Measurements from ENCODE around the gene MAX. TPM values are rescaled to one million over a fixed set of nuclear protein-coding genes. Genes with fewer than 3 reads are reported as not detected.
"Not testable (repeated sequence)": the region's sequence is repeated elsewhere in the genome, so short reads cannot be mapped to it uniquely, and the experiment has no call there.

MAX gene
- total and polyA plus RNA-seq, 2 donors, result 37.3 to 58.4 TPM

DNA sequence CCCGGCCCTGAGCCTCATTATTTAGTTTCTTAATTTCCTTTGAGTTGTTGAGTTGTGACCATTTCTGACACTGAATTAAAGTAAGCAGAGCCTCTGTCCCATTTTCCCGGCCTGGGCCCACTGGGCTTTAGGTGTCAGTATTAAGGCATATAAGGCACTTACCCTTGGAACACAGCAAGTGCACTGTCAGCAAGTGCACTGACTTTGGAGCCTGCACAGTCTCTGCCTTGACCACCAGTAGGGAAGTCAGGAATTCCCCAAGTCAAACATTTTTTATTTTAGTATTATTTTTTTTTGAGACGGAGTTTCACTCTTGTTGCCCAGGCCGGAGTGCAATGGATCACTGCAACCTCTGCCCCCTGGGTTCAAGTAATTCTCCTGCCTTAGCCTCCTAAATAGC is 56.6 kb downstream of the MAX start:
- no peak for DNase-seq (ENCODE audit: extremely low spot score)
- no peaks in the 10 kb centered on the region for H3K4me1 ChIP-seq (ENCODE audit: insufficient read depth)
- 90% methylated on average over 4 of the region's 4 CpGs for WGBS
- H3K36me3 ChIP-seq (ENCODE audit: insufficient read depth), result no peaks in the 10 kb centered on the region
- no peak overlapping the region for H3K4me3 ChIP-seq (ENCODE audit: low read depth, low read length)
- no peak overlapping the region for H3K27ac ChIP-seq (ENCODE audit: low read depth)

DNA sequence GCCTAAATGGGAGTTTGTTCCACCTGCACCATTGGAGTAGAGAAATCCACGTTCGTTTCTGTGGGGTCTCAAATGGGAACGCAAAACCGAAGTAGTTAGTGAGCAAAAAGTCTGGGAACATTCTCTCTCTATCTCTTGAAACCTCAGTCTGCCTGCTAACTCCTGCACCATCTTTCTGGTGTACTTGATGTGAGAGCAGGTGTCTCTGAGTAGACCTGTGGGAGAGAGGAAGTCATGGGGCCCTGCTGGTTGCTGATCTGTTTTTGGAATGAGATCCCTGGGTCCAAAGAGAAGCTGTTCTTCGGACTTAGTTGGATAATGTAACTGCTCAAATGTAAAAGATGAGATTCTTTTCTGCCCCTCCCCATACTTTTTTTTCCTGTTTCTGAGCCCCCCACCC is 57.3 kb downstream of the MAX start:
- H3K4me1 ChIP-seq (ENCODE audit: insufficient read depth), result no peaks in the 10 kb centered on the region
- no peak overlapping the region for H3K4me3 ChIP-seq (ENCODE audit: low read depth, low read length)
- no peak overlapping the region for H3K27ac ChIP-seq (ENCODE audit: low read depth)
- no peak for DNase-seq (ENCODE audit: extremely low spot score)
- H3K36me3 ChIP-seq (ENCODE audit: insufficient read depth), result no peaks in the 10 kb centered on the region
- WGBS, result 93% methylated on average over 5 of the region's 5 CpGs

DNA sequence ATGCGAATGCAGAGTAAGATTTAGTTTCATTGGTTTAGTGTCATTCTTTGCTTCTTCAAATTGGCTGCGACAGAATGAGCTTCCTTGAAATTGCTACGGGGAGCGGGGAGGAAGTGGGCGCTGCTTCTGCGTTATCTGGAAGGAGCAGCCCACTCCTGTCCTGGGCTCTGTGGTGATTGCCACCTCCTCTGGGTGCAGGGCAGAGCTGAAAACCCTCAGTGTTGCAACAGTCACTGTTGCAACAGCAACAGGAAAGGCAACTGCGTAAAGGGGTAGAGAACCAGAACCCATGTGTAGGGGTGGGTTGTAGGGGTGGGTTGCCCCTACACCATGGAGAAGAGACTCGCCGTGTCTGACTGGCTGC is 57.7 kb downstream of the MAX start:
- DNase-seq (ENCODE audit: extremely low spot score), result no peak
- no peak overlapping the region for H3K27ac ChIP-seq (ENCODE audit: low read depth)
- no peaks in the 10 kb centered on the region for H3K4me1 ChIP-seq (ENCODE audit: insufficient read depth)
- no peaks in the 10 kb centered on the region for H3K36me3 ChIP-seq (ENCODE audit: insufficient read depth)
- WGBS, result 90% methylated on average over 9 of the region's 9 CpGs
- no peak overlapping the region for H3K4me3 ChIP-seq (ENCODE audit: low read depth, low read length)

DNA sequence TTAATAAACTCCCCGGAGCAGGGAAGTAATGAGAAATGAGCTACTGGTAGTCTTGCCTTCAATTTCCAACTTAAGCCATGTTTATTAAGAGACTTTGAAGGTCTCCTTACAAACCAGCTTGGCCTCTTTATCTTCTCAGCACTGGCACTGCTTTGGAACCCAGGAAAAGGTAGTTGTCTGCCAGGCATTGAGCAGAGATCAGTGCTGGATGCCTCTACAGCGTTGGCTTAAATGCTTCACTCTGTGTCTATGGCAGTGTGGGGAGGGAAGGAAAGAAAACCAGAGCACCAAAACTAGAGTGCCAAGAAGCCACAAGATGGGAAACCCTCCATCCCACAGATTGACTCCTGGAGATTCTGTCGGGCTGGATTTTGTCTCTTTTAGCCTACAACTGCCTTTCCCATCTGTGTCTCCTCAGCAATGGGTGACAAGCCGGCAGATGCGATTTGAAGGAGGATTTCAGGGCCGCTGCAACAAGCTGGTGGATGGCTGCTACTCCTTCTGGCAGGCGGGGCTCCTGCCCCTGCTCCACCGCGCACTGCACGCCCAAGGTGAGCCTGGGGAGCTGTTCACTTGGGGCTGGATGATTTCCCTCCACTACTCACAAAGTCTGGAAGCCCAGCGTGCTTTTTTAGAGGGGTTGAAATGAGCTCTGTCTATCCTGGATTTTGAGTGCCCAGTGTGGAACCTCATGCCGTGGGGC is 58.3 kb downstream of the MAX start:
- H3K27ac ChIP-seq (ENCODE audit: low read depth), result no peak overlapping the region
- no peaks in the 10 kb centered on the region for H3K36me3 ChIP-seq (ENCODE audit: insufficient read depth)
- WGBS, result 88% methylated on average over 12 of the region's 12 CpGs
- no peaks in the 10 kb centered on the region for H3K4me1 ChIP-seq (ENCODE audit: insufficient read depth)
- H3K4me3 ChIP-seq (ENCODE audit: low read depth, low read length), result no peak overlapping the region
- no peak for DNase-seq (ENCODE audit: extremely low spot score)

DNA sequence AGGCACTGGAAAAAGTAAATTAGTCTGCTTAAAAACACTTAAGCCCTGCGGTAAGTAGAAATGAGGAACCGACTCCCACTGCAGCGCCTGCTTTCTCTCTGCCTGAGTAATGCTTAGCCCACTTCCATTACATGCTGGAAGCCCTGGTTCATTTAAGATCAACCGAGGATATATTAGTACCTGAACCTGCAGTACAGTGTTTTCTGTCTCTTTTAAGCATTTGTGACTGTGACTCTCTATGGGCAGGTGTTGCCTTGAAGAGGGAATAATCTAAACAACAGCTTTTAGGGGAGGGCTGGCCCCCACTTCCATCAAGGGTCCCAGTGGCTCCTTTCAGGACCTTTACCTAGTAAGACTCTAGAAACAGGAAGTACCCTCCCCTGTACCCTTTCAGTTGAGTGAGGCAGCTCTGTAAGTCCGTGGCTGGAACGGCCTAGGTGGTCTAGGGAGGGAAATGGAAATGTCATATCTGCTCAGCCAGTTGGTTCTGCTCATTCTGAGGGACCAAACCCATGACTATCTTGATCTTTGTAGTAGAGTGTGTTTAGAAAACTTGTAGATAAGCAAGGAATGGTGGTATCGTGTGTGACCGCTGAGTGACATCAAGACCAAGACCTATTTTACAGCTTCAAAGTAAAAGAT is 59.5 kb downstream of the MAX start:
- Histone ChIP-seq H3K4me3 (ENCODE audit: low read depth, low read length) (no peak overlapping the region), H3K36me3 (ENCODE audit: insufficient read depth) (no peaks in the 10 kb centered on the region), H3K4me1 (ENCODE audit: insufficient read depth) (no peaks in the 10 kb centered on the region), H3K27ac (ENCODE audit: low read depth) (no peak overlapping the region)
- WGBS, result 77% methylated on average over 8 of the region's 8 CpGs
- no peak for DNase-seq (ENCODE audit: extremely low spot score)

DNA sequence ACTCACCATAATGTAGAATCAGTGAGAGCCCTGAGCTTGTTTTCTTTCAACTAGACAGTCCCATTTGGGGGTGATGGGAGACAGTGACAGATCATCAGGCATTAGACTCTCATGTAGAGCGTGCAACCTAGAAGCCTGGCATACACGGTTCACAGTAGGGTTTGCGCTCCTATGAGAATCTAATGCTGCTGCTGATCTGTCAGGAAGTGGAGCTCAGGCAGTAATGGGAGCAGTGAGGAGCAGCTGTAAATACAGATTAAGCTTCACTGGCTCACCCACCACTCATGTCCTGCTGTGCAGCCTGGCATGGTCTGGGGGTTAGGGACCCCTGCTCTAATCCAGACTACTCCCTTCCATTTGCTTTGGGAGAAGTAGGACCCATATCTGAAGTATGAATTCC is 60.0 kb downstream of the MAX start:
- no peak overlapping the region for H3K27ac ChIP-seq (ENCODE audit: low read depth)
- 90% methylated on average over 3 of the region's 3 CpGs for WGBS
- no peak for DNase-seq (ENCODE audit: extremely low spot score)
- no peak overlapping the region for H3K4me3 ChIP-seq (ENCODE audit: low read depth, low read length)
- no peaks in the 10 kb centered on the region for H3K36me3 ChIP-seq (ENCODE audit: insufficient read depth)
- H3K4me1 ChIP-seq (ENCODE audit: insufficient read depth), result no peaks in the 10 kb centered on the region

DNA sequence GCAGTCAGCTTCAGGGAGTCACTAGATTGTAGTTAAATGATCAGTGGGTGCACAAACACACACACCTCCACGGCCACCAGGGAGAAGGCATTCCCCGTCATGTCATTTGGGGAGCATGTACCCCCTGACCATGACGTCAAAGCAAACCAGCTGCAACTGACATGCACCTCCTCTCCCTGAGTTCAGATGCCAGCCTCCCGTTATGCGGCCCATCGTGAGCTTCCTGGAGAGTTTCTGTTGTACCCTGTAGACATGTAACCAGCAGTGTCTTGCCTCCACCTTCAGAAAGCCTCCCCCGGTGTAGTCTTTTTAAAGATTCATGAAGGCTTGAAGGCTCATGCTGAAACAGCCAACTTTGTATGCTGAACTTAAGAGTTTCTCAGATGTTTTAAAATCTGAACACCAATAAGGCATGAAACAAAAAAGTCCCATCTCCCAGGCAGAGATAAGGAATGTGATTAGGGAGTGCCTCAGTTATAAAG is 60.8 kb downstream of the MAX start:
- H3K4me1 ChIP-seq (ENCODE audit: insufficient read depth), result no peaks in the 10 kb centered on the region
- WGBS, result 95% methylated on average over 7 of the region's 7 CpGs
- DNase-seq (ENCODE audit: extremely low spot score), result no peak
- no peak overlapping the region for H3K27ac ChIP-seq (ENCODE audit: low read depth)
- H3K4me3 ChIP-seq (ENCODE audit: low read depth, low read length), result no peak overlapping the region
- H3K36me3 ChIP-seq (ENCODE audit: insufficient read depth), result no peaks in the 10 kb centered on the region

DNA sequence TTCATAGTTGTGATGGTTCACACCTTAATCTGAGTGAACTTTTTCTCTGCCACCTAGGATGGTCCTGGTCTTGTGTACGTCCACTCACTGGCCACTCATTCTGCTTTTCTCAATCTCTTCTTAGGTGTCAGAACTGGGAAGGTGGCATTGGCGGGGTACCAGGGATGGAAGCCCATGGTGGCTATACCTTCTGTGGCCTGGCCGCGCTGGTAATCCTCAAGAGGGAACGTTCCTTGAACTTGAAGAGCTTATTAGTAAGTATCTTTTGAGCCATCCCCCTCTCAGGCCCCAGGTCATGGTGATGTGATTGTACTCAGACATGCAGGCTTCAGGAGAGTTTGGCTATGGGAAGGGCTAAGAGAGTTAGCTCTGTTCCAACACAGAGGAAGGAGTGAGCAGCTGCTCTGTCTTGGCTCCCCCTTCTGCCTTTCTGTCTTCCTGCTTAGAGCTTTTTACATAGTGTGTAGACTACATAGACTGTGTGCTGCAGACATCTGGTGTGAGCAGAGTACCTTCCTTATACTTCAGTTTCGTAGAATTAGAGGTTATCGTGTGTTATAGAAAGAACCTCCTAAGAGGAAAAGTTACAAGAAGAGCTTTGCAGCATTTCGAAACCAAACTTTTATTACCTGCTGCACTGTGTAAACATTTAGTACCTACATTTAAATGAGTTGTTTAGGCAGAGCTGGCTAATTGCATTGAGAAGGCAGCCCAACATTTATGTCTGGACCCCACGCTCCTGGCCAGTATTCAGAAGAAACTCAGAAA is 61.5 kb downstream of the MAX start:
- Histone ChIP-seq H3K4me1 (ENCODE audit: insufficient read depth) (no peaks in the 10 kb centered on the region), H3K36me3 (ENCODE audit: insufficient read depth) (no peaks in the 10 kb centered on the region), H3K4me3 (ENCODE audit: low read depth, low read length) (no peak overlapping the region), H3K27ac (ENCODE audit: low read depth) (no peak overlapping the region)
- no peak for DNase-seq (ENCODE audit: extremely low spot score)
- WGBS, result 92% methylated on average over 9 of the region's 9 CpGs

DNA sequence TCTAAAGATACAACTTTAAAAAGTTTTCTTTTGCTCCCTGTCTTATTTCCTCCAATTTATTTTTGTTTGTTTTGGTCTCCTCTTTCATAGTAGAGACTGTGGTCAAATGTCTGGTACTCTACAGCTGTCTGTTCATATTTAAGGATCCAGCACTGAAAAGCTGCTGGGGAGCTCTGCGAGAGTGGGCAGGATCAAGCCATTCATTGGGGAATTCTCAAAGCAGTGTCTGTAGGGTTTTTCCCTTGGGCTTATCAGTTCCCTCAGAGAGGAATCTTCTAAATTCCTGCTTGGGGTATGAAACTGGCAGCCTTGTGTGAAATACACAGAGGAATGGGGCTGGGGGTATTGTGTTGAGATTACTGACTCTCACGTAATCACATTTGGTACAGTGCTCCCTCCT is 63.4 kb downstream of the MAX start:
- 88% methylated on average over 2 of the region's 2 CpGs for WGBS
- no peak overlapping the region for H3K27ac ChIP-seq (ENCODE audit: low read depth)
- no peak overlapping the region for H3K4me3 ChIP-seq (ENCODE audit: low read depth, low read length)
- no peaks in the 10 kb centered on the region for H3K36me3 ChIP-seq (ENCODE audit: insufficient read depth)
- no peak for DNase-seq (ENCODE audit: extremely low spot score)
- no peaks in the 10 kb centered on the region for H3K4me1 ChIP-seq (ENCODE audit: insufficient read depth)

DNA sequence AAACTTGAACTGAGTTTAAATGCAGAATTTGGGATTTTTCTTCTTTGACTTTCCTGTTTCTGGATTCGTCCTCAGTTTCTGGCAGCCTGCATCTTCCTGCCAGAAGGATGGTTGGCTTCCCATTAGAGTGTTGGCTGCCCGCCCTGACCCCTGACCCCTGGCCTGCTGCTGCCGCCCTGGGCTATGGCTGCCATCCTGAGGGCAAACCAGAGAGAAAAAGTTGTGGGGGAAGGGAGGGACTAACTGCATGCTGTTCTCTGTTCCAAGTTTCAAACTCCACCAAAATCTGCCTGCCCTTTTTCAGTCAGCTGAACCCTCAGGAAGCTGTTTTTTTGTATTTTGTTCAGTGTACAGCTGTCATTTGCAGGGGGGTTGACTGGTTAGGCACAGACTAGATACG is 67.3 kb downstream of the MAX start:
- Histone ChIP-seq H3K27ac (ENCODE audit: low read depth) (no peak overlapping the region), H3K4me1 (ENCODE audit: insufficient read depth) (no peaks in the 10 kb centered on the region), H3K36me3 (ENCODE audit: insufficient read depth) (peaks cover 2% of the 10 kb centered on the region), H3K4me3 (ENCODE audit: low read depth, low read length) (no peak overlapping the region)
- DNase-seq (ENCODE audit: extremely low spot score), result no peak
- 50% methylated on average over 4 of the region's 4 CpGs for WGBS

DNA sequence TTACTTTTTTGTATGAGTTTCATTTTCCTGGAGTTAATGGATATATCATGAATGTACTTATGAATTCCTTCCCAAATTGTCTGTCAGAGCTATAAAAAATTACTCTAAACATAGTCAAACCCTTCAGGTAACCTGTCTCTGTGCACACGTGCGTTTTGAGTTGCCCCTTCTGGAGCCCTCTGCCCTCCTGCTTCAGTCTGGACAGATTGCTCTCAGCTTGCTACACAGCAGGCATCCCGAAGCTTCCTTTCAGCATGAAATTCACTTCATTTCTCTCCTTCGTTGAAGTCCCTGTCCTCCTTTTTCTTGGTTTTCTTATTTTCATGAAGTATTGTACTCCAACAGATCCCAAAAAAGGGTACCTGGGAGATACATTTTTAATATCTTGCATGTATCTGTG is 68.3 kb downstream of the MAX start:
- Histone ChIP-seq H3K4me1 (ENCODE audit: insufficient read depth) (no peaks in the 10 kb centered on the region), H3K36me3 (ENCODE audit: insufficient read depth) (peaks cover 2% of the 10 kb centered on the region), H3K27ac (ENCODE audit: low read depth) (no peak overlapping the region), H3K4me3 (ENCODE audit: low read depth, low read length) (no peak overlapping the region)
- 87% methylated on average over 4 of the region's 4 CpGs for WGBS
- DNase-seq (ENCODE audit: extremely low spot score), result no peak

DNA sequence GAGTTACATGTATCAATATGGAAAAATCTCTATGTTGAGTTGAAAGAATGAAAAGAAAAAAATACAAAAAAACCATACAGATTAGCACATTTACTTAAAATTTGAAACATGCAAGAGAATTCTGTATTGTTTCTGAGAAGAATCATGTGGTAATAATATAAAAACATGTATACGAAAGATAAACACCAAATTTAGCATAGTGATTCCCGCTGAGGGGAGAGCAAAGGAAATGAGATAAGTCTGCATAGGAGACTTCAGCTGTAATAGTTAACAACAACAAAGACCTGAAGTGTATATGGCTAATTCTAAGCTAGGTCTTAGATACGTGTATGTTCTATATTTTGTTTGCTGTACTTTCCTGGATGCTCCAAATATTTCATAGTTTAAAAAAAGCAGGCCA is 69.1 kb downstream of the MAX start:
- H3K27ac ChIP-seq (ENCODE audit: low read depth), result no peak overlapping the region
- DNase-seq (ENCODE audit: extremely low spot score), result no peak
- no peak overlapping the region for H3K4me3 ChIP-seq (ENCODE audit: low read depth, low read length)
- WGBS, result 88% methylated on average over 3 of the region's 3 CpGs
- H3K4me1 ChIP-seq (ENCODE audit: insufficient read depth), result no peaks in the 10 kb centered on the region
- H3K36me3 ChIP-seq (ENCODE audit: insufficient read depth), result peaks cover 2% of the 10 kb centered on the region

DNA sequence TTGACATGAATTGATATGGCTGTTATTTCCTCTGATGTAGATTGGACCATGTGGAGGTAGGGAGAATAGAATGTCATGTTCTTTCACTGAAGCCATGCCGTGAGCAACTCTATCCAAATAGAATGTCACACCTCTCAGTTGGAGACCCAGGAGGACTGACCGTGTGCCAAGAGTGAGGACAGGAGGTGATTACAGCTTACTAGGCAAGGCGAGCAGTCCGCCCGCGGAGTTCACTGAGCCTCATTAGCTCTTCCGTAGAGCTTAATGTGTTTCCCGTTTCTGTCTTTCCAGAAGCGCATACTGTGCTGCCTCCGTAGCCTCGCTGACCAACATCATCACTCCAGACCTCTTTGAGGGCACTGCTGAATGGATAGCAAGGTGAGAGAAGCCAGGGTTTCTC is 70.0 kb downstream of the MAX start:
- DNase-seq (ENCODE audit: extremely low spot score), result no peak
- WGBS, result 96% methylated on average over 11 of the region's 11 CpGs
- no peak overlapping the region for H3K4me3 ChIP-seq (ENCODE audit: low read depth, low read length)
- H3K27ac ChIP-seq (ENCODE audit: low read depth), result no peak overlapping the region
- H3K4me1 ChIP-seq (ENCODE audit: insufficient read depth), result no peaks in the 10 kb centered on the region
- peaks cover 2% of the 10 kb centered on the region for H3K36me3 ChIP-seq (ENCODE audit: insufficient read depth)

DNA sequence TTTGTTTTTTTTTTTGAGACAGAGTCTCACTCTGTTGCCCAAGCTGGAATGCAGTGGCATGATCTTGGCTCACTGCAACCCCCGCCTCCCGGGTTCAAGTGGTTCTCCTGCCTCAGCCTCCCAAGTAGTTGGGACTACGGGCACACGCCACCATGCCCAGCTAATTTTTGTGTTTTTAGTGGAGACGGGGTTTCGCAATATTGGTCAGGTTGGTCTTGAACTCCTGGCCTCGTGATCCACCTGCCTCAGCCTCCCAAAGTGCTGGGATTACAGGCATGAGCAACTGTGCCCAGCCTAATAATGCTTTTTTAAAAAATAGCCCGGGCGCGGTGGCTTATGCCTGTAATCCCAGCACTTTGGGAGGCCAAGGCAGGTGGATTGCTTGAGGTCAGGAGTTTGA is 71.0 kb downstream of the MAX start:
- H3K4me3 ChIP-seq (ENCODE audit: low read depth, low read length); H3K27ac ChIP-seq (ENCODE audit: low read depth); H3K36me3 ChIP-seq (ENCODE audit: insufficient read depth); H3K4me1 ChIP-seq (ENCODE audit: insufficient read depth); DNase-seq (ENCODE audit: extremely low spot score): not testable (repeated sequence)
- WGBS, result 98% methylated on average over 10 of the region's 10 CpGs

All from urinary bladder (tissue), 4 donors.